Kidney (tissue), 14 donors: Measurements from ENCODE around the gene RPUSD3. TPM values are rescaled to one million over a fixed set of nuclear protein-coding genes. Genes with fewer than 3 reads are reported as not detected.

Experiments used
- DNase-seq, 5 donors: peaks; one replicate each; pipeline ENCODE4 v3.0.0-alpha.2; 2013 to 2020
- FAIRE-seq: peaks from 2 replicates; lab custom pipeline; 2012; peaks lifted over from hg19 to GRCh38; lab: Jason Lieb, UNC
- H3K27ac ChIP-seq, 2 donors: one replicate each; pipeline ENCODE4 v1.7.0; 2013; ENCODE audit warnings: low read depth in 2 of 2, low read length in 2 of 2, inconsistent platforms in 1 of 2
- H3K27me3 ChIP-seq: one replicate; pipeline ENCODE4 v1.7.1; 2013; ENCODE audit warnings: low read length, inconsistent platforms; ENCODE audit not compliant: control insufficient read depth, insufficient read depth
- H3K36me3 ChIP-seq, 3 donors: one replicate each; pipeline versions ENCODE4 v1.7.0 to v1.7.1; 2013; ENCODE audit warnings: low read length in 3 of 3, control low read depth in 1 of 3, inconsistent platforms in 1 of 3; ENCODE audit not compliant: insufficient read depth in 3 of 3, control insufficient read depth in 2 of 3
- H3K4me1 ChIP-seq, 3 donors: one replicate each; pipeline versions ENCODE4 v1.7.0 to v1.7.1; 2013; ENCODE audit warnings: low read length in 3 of 3, inconsistent platforms in 1 of 3, low read depth in 1 of 3; ENCODE audit not compliant: control insufficient read depth in 2 of 3, insufficient read depth in 2 of 3
- H3K4me3 ChIP-seq, 3 donors: one replicate each; pipeline versions ENCODE4 v1.7.0 to v1.8.1; 2013; ENCODE audit warnings: low read length in 3 of 3, control low read depth in 1 of 3, inconsistent platforms in 1 of 3
- H3K9ac ChIP-seq, 3 donors: one replicate each; pipeline versions ENCODE4 v1.7.0 to v1.7.1; 2013; ENCODE audit warnings: low read length in 3 of 3, control low read depth in 1 of 3, inconsistent platforms in 1 of 3
- H3K9me3 ChIP-seq, 3 donors: one replicate each; pipeline versions ENCODE4 v1.7.0 to v1.7.1; 2013; ENCODE audit warnings: low read length in 3 of 3, control low read depth in 1 of 3, inconsistent platforms in 1 of 3; ENCODE audit not compliant: control insufficient read depth in 2 of 3, insufficient read depth in 1 of 3
- CTCF ChIP-seq: IDR thresholded peaks from 3 replicates; pipeline ENCODE4 v1.5.1; 2012; ENCODE audit warnings: mild to moderate bottlenecking, moderate library complexity, borderline replicate concordance; ENCODE audit not compliant: insufficient read depth; ENCODE audit errors: extremely low read depth
- intact Hi-C: fragments of 100-400 bp; cut with DNase I; formaldehyde crosslinking; loops from one replicate; pipeline ENCODE4 v1.11.1; 2022
- polyA plus RNA-seq: library from polyadenylated mRNA; stranded (reverse); fragments of 350-450 nt; fragmentation: Illumina TruSeq; extraction: RNeasy Lipid Tissue Mini Kit (QIAGEN cat#74804); gene quantifications from one replicate; pipeline ENCODE4 v1.2.3, GENCODE V29; 2014; ENCODE audit warnings: low read depth, low replicate concordance; ENCODE audit not compliant: insufficient read depth
- total RNA-seq: library from RNA; stranded (reverse); fragmentation: NEBNext Ultra II Directional; extraction: Animal tissue kit (Norgen Biotek cat#: 25700); gene quantifications from one replicate; pipeline ENCODE4 v1.2.1, GENCODE V29; 2021
- donor health status: control.
- donor health status: control.
- donor health status: control.
- donor health status: control.
- donor health status: control.
- donor health status: DM: yes; HTN: yes; CAD: no.
- donor health status: Normal renal cell carcinoma (clear cell type).

Gene RPUSD3
- total and polyA plus RNA-seq, 2 donors from 2014 or later, result 29.1 to 53.2 TPM

- H3K9me3 ChIP-seq, result no peaks in the 10 kb centered on the region
- peaks cover 0 to 13% (median 9%) of the 10 kb centered on the region in 3 donors for H3K4me1 ChIP-seq
- no peaks in the 10 kb centered on the region for H3K27me3 ChIP-seq
- H3K27ac ChIP-seq, result peak within 1 kb of the TSS; percentile 97
- peaks cover 0 to 11% (median 8%) of the 10 kb centered on the region in 3 donors for H3K36me3 ChIP-seq
- H3K4me3 ChIP-seq, result peak within 1 kb of the TSS; percentile 78 to 91 (median 79)
- peak; percentile 94 to 96 (median 95) for DNase-seq
- no peak for TF ChIP-seq CTCF
- peak within 1 kb of the TSS; percentile 71 to 94 (median 86) for H3K9ac ChIP-seq
- intact Hi-C loops, result no loop called here
- FAIRE-seq, result no peak
Observed at GRCh38 chr3:9890249-9891071, 46.7 kb upstream of the RPUSD3 start, which contains the start of gene JAGN1. Gene JAGN1 (plus strand): TSS chr3:9890610. CDS start chr3:9890723, 113 bp downstream.

DNA sequence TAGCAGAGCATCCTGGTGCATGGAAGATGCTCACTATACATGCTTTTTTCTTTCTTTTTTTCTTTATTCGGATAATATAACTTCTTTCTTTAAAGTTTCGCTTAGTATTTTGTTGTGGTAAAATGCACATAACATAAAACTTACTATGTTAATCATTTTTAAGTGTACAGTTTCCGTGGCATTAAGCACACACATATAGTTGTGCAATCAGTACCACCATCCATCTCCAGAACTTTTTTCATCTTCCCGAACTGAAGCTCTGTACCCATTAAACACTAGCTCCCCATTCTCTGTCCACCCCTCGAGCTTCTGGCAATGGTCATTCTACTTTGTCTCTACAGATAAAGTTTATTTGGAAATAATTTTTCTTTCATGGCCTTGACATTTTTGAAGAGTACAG, 45.6 kb upstream of the RPUSD3 start:
- Histone ChIP-seq H3K4me3 (no peak overlapping the region), H3K9ac (no peak overlapping the region), H3K4me1 (peaks cover 0 to 13% (median 9%) of the 10 kb centered on the region in 3 donors), H3K27ac (no peak overlapping the region), H3K27me3 (no peaks in the 10 kb centered on the region), H3K9me3 (no peaks in the 10 kb centered on the region), H3K36me3 (peaks cover 0 to 11% (median 8%) of the 10 kb centered on the region in 3 donors)
- DNase-seq, result no peak
- TF ChIP-seq CTCF, result no peak
- intact Hi-C loops, result no loop called here
- FAIRE-seq, result no peak

DNA sequence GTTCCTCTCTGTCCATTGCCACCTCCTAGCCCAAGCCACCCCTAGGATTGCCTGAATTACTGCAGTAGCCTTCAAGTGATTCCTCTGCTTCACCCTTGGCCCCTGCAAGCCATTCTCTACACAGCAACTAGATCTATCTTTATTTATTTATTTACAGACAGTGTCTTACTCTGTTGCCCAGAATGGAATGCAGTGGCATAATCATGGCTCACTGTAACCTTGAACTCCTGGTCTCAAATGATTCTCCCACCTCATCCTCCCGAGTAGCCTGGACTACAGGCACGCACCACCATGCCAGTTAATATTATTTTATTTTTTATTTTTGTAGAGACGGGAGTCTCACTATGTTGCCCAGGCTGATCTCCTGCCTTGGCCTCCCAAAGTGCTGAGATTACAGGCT, 44.7 kb upstream of the RPUSD3 start:
- H3K4me1 ChIP-seq, result peaks cover 0 to 7% (median 6%) of the 10 kb centered on the region in 3 donors
- TF ChIP-seq CTCF, result no peak
- peaks cover 0 to 11% (median 8%) of the 10 kb centered on the region in 3 donors for H3K36me3 ChIP-seq
- no peaks in the 10 kb centered on the region for H3K9me3 ChIP-seq
- DNase-seq (no peak), FAIRE-seq (no peak)
- no peak overlapping the region for H3K9ac ChIP-seq
- H3K27me3 ChIP-seq, result no peaks in the 10 kb centered on the region
- H3K27ac ChIP-seq, result no peak overlapping the region
- no peak overlapping the region for H3K4me3 ChIP-seq
- intact Hi-C loops, result no loop called here
